ENCODE measurements around the gene CHAF1B.
A peak's percentile ranks its signal among the peaks of the same experiment; 100 is the strongest.

The CHAF1B gene

GRCh38 chr21:36461918-36462486 lies 76.8 kb downstream of the CHAF1B start:
- DNase-seq = peak; percentile 16

- no peak for DNase-seq
Observed at GRCh38 chr21:36463204-36463603, 78.0 kb downstream of the CHAF1B start.

GRCh38 chr21:36463991-36464390 lies 78.8 kb downstream of the CHAF1B start:
- peak; percentile 7 for DNase-seq

GRCh38 chr21:36464590-36464989 lies 79.4 kb downstream of the CHAF1B start:
- DNase-seq = peak; percentile 8

GRCh38 chr21:36465478-36465877 lies 80.3 kb downstream of the CHAF1B start:
- DNase-seq = peak; percentile 11

- no peak for DNase-seq
Observed at GRCh38 chr21:36466061-36466511, 80.9 kb downstream of the CHAF1B start.

Measured in right kidney (tissue), 1 donor.